Progenitor cell of endocrine pancreas (in vitro differentiated cells): ENCODE measurements around the gene THAP12. TPM values are rescaled to one million over a fixed set of nuclear protein-coding genes. Genes with fewer than 3 reads are reported as not detected.

ENCODE experiments used
- DNase-seq: peaks from one replicate; pipeline ENCODE4 v3.0.0; 2021; ENCODE audit warnings: low spot score; ENCODE audit not compliant: unreplicated experiment
- H3K27ac Mint-ChIP-seq: 2 replicates; pipeline ENCODE4 v1.8.0; 2021; ENCODE audit warnings: mild to moderate bottlenecking, moderate library complexity, mixed read lengths
- H3K27me3 Mint-ChIP-seq: 2 replicates; pipeline ENCODE4 v1.8.0; 2021; ENCODE audit warnings: mixed read lengths
- H3K36me3 Mint-ChIP-seq: 2 replicates; pipeline ENCODE4 v1.8.0; 2022; ENCODE audit warnings: mixed read lengths; ENCODE audit not compliant: insufficient read depth
- H3K4me1 Mint-ChIP-seq: 2 replicates; pipeline ENCODE4 v1.8.0; 2021; ENCODE audit warnings: low read depth, mixed read lengths
- H3K4me3 Mint-ChIP-seq: 2 replicates; pipeline ENCODE4 v1.8.0; 2021; ENCODE audit warnings: low read depth, mild to moderate bottlenecking, moderate library complexity, mixed read lengths
- H3K9me3 Mint-ChIP-seq: 2 replicates; pipeline ENCODE4 v1.8.0; 2021; ENCODE audit warnings: low read depth, mixed read lengths
- CTCF ChIP-seq: fragments of 200-600 bp; sonication (generic); IDR thresholded peaks from one replicate; pipeline ENCODE4 v1.5.0; 2021; ENCODE audit warnings: antibody characterized with exemption, mild to moderate bottlenecking; ENCODE audit not compliant: unreplicated experiment
- total RNA-seq: library from RNA; stranded (reverse); gene quantifications from 2 replicates; pipeline ENCODE4 v1.2.1, GENCODE V29; 2021

The THAP12 gene
- total RNA-seq, 1 donor from 2014 or later, result 51.1 TPM

DNA sequence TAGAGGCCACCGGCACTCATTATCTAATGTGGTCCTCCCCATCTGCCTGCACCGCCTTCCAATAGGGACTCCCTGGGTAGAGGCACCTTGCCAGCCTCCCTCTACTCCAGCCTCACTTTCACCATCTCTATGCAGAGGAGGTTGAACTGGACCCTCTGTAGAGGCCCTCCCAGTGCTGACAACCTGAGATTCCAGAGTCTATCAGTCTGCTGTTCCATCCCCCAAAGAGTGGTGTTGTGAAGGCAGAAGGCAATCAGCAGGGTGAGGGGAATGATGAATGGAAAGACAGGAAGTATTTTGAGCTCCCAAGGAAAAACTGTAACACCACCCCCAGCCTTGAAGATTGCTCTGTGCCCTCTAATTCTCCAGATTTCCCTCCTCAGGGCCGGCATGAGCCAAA is 77.9 kb downstream of the THAP12 start:
- no peak for TF ChIP-seq CTCF
- H3K9me3 Mint-ChIP-seq, result no peaks in the 10 kb centered on the region

More for the DNA sequence above, 77.9 kb downstream of the THAP12 start:
- Mint-ChIP-seq H3K27ac (no peak overlapping the region), H3K4me1 (no peaks in the 10 kb centered on the region), H3K27me3 (peaks cover 26% of the 10 kb centered on the region), H3K4me3 (no peak overlapping the region), H3K36me3 (no peaks in the 10 kb centered on the region)
- DNase-seq, result no peak

Other genes starting within 250 kb of the THAP12 start
- gene WNT11, start 174.6 kb downstream of the THAP12 start, total RNA-seq, result 1.5 and 1.7 TPM in 2 replicates
- gene GVQW3, start 191 bp upstream of the THAP12 start, total RNA-seq, result 16.6 and 17.5 TPM in 2 replicates
- gene EMSY, start 63.9 kb upstream of the THAP12 start, total RNA-seq, result 42.3 and 43.3 TPM in 2 replicates